Aorta (tissue), 5 donors: Measurements from ENCODE around the gene IGF2R. TPM values are rescaled to one million over a fixed set of nuclear protein-coding genes. Genes with fewer than 3 reads are reported as not detected.
A peak's percentile ranks its signal among the peaks of the same experiment; 100 is the strongest.
"Not testable (repeated sequence)": the region's sequence is repeated elsewhere in the genome, so short reads cannot be mapped to it uniquely, and the experiment has no call there.

Source experiments
- ATAC-seq: fragments of 200-7000 bp; cut with Tn5 transposase; one replicate; pipeline ENCODE4 v1.9.1; 2022; ENCODE audit warnings: moderate library complexity; ENCODE audit not compliant: low FRiP score
- DNase-seq, 2 donors: peaks; one replicate each; pipeline ENCODE4 v3.0.0-alpha.2; 2020
- H3K27ac ChIP-seq, 2 donors: one replicate each; pipeline ENCODE4 v1.5.1; 2013; ENCODE audit warnings: low read length in 2 of 2, mild to moderate bottlenecking in 2 of 2, moderate library complexity in 2 of 2, control low read depth in 1 of 2, inconsistent platforms in 1 of 2, low read depth in 1 of 2
- H3K27me3 ChIP-seq, 2 donors: one replicate each; pipeline ENCODE4 v1.6.1; 2013; ENCODE audit warnings: control low read depth in 1 of 2, low read length in 1 of 2, mild to moderate bottlenecking in 1 of 2, moderate library complexity in 1 of 2; ENCODE audit not compliant: insufficient read depth in 2 of 2, control insufficient read depth in 1 of 2
- H3K36me3 ChIP-seq, 2 donors: one replicate each; pipeline ENCODE4 v1.6.1; 2013; ENCODE audit warnings: control low read depth in 1 of 2, low read length in 1 of 2, mild to moderate bottlenecking in 1 of 2; ENCODE audit not compliant: insufficient read depth in 2 of 2, control insufficient read depth in 1 of 2
- H3K4me1 ChIP-seq, 2 donors: one replicate each; pipeline ENCODE4 v1.6.1; 2013; ENCODE audit warnings: low read length in 2 of 2, control low read depth in 1 of 2, mild to moderate bottlenecking in 1 of 2, moderate library complexity in 1 of 2; ENCODE audit not compliant: insufficient read depth in 2 of 2, control insufficient read depth in 1 of 2
- H3K4me3 ChIP-seq, 2 donors: one replicate each; pipeline ENCODE4 v1.5.1; 2013; ENCODE audit warnings: low read length in 2 of 2, control low read depth in 1 of 2, mild to moderate bottlenecking in 1 of 2
- H3K9me3 ChIP-seq: one replicate; pipeline ENCODE4 v1.6.1; 2013; ENCODE audit warnings: mild to moderate bottlenecking, low read length; ENCODE audit not compliant: control insufficient read depth
- WGBS, 2 donors: extraction: QIAGEN DNeasy Blood & Tissue Kit; methylation state at CpG; one replicate each; pipeline ENCODE4 v1.1.7; 2013; 5-methylcytosine and 5-hydroxymethylcytosine counted together
- intact Hi-C, 2 donors: fragments of 100-400 bp; cut with DNase I; formaldehyde crosslinking; loops; one replicate each; pipeline versions ENCODE4 v1.14.2 to v1.15.0; 2022
- polyA plus RNA-seq, 2 donors: library from polyadenylated mRNA; stranded (reverse); fragments of 200-250 nt; gene quantifications; one replicate each; pipeline ENCODE4 v1.2.3, GENCODE V29; 2013
- total RNA-seq, 2 donors: library from RNA; stranded (reverse); fragmentation: NEBNext Ultra II Directional; extraction: Animal tissue kit (Norgen Biotek cat#: 25700); gene quantifications; one replicate each; pipeline ENCODE4 v1.2.1, GENCODE V29; 2021
- donor health status: healthy with polysubstance abuse.
- donor health status: Bipolar disorder and iron deficiency.
- donor health status: DM: no; HTN: no; CAD: no.
- donor health status: DM: no; HTN: no; CAD: no.
- donor health status: DM: yes; HTN: yes; CAD: no.

The IGF2R gene
- total and polyA plus RNA-seq, 4 donors: 5.8 to 82.0 (median 54.6) TPM

DNA sequence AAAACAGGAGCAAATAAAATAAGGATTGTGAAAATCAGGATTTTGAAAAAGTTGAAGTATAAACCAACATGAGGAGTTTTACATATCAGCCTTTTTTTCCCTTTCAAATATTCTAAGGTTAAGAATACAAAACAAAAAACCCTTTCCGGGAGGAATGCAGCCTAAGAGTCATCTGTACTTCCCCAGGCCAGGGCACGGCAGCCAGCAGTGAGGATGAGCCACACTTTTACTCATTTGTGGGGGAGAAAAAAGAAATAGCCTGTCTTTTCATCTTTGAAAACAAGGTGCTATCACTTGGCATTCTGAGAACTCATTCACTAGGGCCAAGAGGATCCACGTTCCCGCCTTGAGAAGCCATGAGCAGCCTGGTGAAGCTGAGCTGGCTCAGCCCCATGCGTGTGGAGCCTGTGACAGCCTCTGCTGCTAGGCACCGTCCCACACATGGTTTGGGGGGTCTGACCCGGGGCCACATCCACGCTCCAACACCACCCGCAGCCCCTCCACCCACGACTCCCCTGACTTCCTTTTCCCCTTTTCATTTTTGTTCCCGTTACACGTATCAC, 164.0 kb downstream of the IGF2R start:
- intact Hi-C loops: loop anchor here in 1 of 2 donors (5.0 kb wide), 1 partner anchor 46 kb away; no protein-coding TSS in a partner anchor
- peak overlapping the region in 1 of 2 donors; percentile 5 for H3K27ac ChIP-seq
- H3K27me3 ChIP-seq: no peaks in the 10 kb centered on the region
- H3K36me3 ChIP-seq: no peaks in the 10 kb centered on the region
- 52 to 56% methylated on average over 12 of the region's 12 CpGs for WGBS, 2 donors
- no peak for DNase-seq
- H3K4me3 ChIP-seq: no peak overlapping the region
- H3K9me3 ChIP-seq: no peaks in the 10 kb centered on the region
- no peak for ATAC-seq
- H3K4me1 ChIP-seq: no peaks in the 10 kb centered on the region

DNA sequence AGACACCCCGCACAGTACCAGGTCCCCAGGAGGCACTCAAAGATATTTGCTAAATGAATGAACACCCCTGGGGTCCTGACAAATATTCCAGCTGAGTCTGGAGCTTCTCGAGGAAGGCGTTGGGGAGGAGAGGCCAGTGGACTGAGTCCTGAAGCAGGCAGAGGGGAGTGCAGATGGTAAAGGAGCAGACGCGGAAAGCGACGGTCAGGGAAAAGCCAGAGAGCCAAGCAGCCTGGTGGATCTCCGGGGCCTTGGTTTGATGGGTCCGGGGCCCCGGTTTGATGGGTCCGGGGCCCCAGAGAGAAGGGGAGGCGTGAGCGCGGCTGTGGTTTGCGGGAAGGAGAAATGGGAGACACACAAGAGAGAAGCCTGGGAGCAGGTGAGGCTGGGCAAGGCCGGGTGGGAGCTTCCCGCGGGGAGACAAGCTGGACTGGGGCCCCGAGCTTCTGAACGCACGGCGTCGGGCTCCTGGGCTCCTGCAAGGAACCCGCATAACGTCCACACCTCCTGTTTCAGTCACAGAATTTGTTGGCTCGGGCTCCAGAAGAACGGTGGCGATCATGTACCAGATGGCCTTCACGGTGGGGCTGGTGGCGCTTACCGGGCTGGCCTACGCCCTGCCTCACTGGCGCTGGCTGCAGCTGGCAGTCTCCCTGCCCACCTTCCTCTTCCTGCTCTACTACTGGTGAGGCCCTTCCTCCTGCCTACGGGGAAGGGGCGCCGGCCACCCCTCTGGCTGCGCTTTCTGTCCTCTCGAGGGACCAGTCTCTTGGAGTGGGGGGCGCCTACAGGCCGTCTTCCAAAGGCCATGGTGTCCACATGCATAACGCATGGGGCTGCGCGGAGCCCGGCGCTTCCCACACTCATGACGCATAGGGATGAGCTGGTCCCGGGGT, 164.8 kb downstream of the IGF2R start:
- 95 to 97% methylated on average over 43 to 47 of the region's 47 CpGs for WGBS, 2 donors
- H3K27ac ChIP-seq: no peak overlapping the region

GRCh38 chr6:160134337-160134751, 165.5 kb downstream of the IGF2R start:
- ATAC-seq, H3K9me3 ChIP-seq, H3K27me3 ChIP-seq, DNase-seq, H3K4me1 ChIP-seq, H3K27ac ChIP-seq, H3K4me3 ChIP-seq, H3K36me3 ChIP-seq: not testable (repeated sequence)
- WGBS, 2 donors: 93 to 95% methylated on average over 20 of the region's 20 CpGs
- intact Hi-C loops: loop anchor here in 1 of 2 donors (5.0 kb wide), 1 partner anchor 47 kb away; no protein-coding TSS in a partner anchor

More for the DNA sequence above, 164.8 kb downstream of the IGF2R start:
- intact Hi-C loops: loop anchor here in 1 of 2 donors (5.0 kb wide), 1 partner anchor 46 kb away; no protein-coding TSS in a partner anchor
- DNase-seq (no peak), ATAC-seq (no peak)
- Histone ChIP-seq H3K4me3 (no peak overlapping the region), H3K9me3 (no peaks in the 10 kb centered on the region), H3K36me3 (no peaks in the 10 kb centered on the region), H3K27me3 (no peaks in the 10 kb centered on the region), H3K4me1 (no peaks in the 10 kb centered on the region)

GRCh38 chr6:160134779-160135547, 166.1 kb downstream of the IGF2R start:
- Histone ChIP-seq H3K27ac (no peak overlapping the region), H3K4me3 (no peak overlapping the region), H3K27me3 (no peaks in the 10 kb centered on the region), H3K36me3 (no peaks in the 10 kb centered on the region), H3K9me3 (no peaks in the 10 kb centered on the region), H3K4me1 (no peaks in the 10 kb centered on the region)
- intact Hi-C loops: loop anchor here in 1 of 2 donors (5.0 kb wide), 1 partner anchor 48 kb away; no protein-coding TSS in a partner anchor
- ATAC-seq: no peak
- no peak for DNase-seq
- 92 to 96% methylated on average over 6 of the region's 6 CpGs for WGBS, 2 donors

- ATAC-seq: no peak
- intact Hi-C loops: loop anchor here in 1 of 2 donors (2.0 kb wide), 1 partner anchor 319 kb away; no protein-coding TSS in a partner anchor
Measured at GRCh38 chr6:160135907-160136655, 167.2 kb downstream of the IGF2R start.

DNA sequence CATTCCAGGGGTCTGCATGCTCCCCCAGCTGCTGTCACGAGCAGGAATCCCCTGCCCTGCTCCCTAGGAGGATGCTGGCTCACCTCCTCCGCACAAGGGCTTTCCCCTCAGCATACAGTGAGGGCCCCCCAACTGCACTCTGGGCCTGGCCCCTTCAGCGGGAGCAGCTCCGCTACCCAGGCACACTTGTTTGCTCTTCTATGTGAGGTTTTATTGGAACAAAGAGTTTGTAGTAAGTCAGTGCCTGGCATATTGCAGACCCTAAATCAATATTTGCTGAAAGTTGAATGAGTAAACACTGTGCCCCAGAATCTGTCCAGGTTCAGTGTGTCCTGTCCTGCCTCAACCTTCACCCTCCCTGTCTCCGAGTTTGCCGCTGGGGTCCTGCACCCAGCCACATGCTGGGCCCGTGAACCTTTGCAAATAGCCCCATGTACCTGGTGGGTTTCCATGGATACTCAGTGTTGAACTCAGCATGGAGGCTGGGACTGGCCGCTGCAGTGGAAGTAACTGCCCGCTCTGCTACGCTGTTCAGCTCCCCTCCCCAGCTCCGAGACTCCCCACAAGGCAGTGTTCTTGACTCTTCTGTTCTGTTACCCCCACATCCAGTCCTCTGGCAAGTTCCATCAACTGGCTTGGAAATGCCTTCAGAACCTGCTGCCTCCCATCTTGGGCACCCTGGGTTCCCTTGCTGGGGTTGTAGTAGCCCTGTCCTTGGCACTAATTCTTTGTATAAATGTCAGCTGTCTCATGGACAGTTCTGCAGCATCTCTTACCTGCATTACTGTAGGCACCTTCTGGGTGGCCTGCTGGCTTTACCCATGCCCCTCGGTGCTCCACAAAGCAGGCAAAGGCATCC, 168.5 kb downstream of the IGF2R start:
- Histone ChIP-seq H3K27me3 (no peaks in the 10 kb centered on the region), H3K9me3 (no peaks in the 10 kb centered on the region), H3K27ac (no peak overlapping the region), H3K4me3 (no peak overlapping the region), H3K4me1 (peaks cover 0 to 2% of the 10 kb centered on the region in 2 donors), H3K36me3 (no peaks in the 10 kb centered on the region)
- WGBS, 2 donors: 89 to 91% methylated on average over 12 of the region's 12 CpGs
- intact Hi-C loops: loop anchor here in 1 of 2 donors (2.0 kb wide), 1 partner anchor 317 kb away; no protein-coding TSS in a partner anchor
- DNase-seq: no peak
- no peak for ATAC-seq

More at GRCh38 chr6:160135907-160136655, 167.2 kb downstream of the IGF2R start:
- WGBS, 2 donors: 86% methylated on average over 21 of the region's 21 CpGs
- no peak for DNase-seq
- H3K4me3 ChIP-seq: no peak overlapping the region
- no peaks in the 10 kb centered on the region for H3K4me1 ChIP-seq
- H3K9me3 ChIP-seq: no peaks in the 10 kb centered on the region
- no peaks in the 10 kb centered on the region for H3K27me3 ChIP-seq
- no peak overlapping the region for H3K27ac ChIP-seq
- H3K36me3 ChIP-seq: no peaks in the 10 kb centered on the region

- Histone ChIP-seq H3K27ac (peak overlapping the region in 1 of 2 donors; percentile 84), H3K4me3 (no peak overlapping the region), H3K4me1 (peaks cover 0 to 6% of the 10 kb centered on the region in 2 donors), H3K36me3 (no peaks in the 10 kb centered on the region), H3K9me3 (no peaks in the 10 kb centered on the region), H3K27me3 (no peaks in the 10 kb centered on the region)
- DNase-seq (no peak), ATAC-seq (peak; percentile 27)
- 51 to 55% methylated on average over 8 of the region's 8 CpGs for WGBS, 2 donors
- intact Hi-C loops: loop anchor here (2.0 kb wide), 3 partner anchors 211 to 319 kb away; partner anchors contain the start of gene SLC22A3 (in 1 of the 2)
Measured at GRCh38 chr6:160137989-160138835, 169.3 kb downstream of the IGF2R start.
